GM21423 (cell line): ENCODE measurements around the gene NBAS.

Source experiments
- ATAC-seq: cut with Tn5 transposase; IDR thresholded peaks from one replicate; pipeline ENCODE4 v1.9.1; 2021; ENCODE audit warnings: mild to moderate bottlenecking, moderate library complexity; ENCODE audit not compliant: unreplicated experiment

The NBAS gene

GRCh38 chr2:15591692-15592463 is 30.7 kb upstream of the NBAS start, which contains the start of gene DDX1:
Gene DDX1, plus strand, starts transcription at chr2:15591868. Its CDS starts 66 bp downstream, at chr2:15591934.
- ATAC-seq: peak; percentile 95

- no peak for ATAC-seq
Observed at GRCh38 chr2:15591373-15591691, 30.2 kb upstream of the NBAS start.

GRCh38 chr2:15588329-15588919 is 27.3 kb upstream of the NBAS start:
- ATAC-seq: no peak

GRCh38 chr2:15584767-15585469 is 23.8 kb upstream of the NBAS start:
- no peak for ATAC-seq

GRCh38 chr2:15584316-15584715 is 23.2 kb upstream of the NBAS start:
- no peak for ATAC-seq

- ATAC-seq: no peak
Observed at GRCh38 chr2:15583826-15584225, 22.7 kb upstream of the NBAS start.

GRCh38 chr2:15582710-15583357 is 21.7 kb upstream of the NBAS start:
- no peak for ATAC-seq

- no peak for ATAC-seq
Observed at GRCh38 chr2:15580451-15580850, 19.3 kb upstream of the NBAS start.

- no peak for ATAC-seq
Observed at GRCh38 chr2:15579641-15580040, 18.5 kb upstream of the NBAS start.

- peak; percentile 78 for ATAC-seq
Observed at GRCh38 chr2:15577071-15577735, 16.1 kb upstream of the NBAS start.

- no peak for ATAC-seq
Observed at GRCh38 chr2:15571729-15572128, 10.6 kb upstream of the NBAS start.

GRCh38 chr2:15570104-15570503 is 9.0 kb upstream of the NBAS start:
- ATAC-seq: no peak

- ATAC-seq: no peak
Observed at GRCh38 chr2:15568874-15569273, 7.7 kb upstream of the NBAS start.

- ATAC-seq: no peak
Observed at GRCh38 chr2:15566912-15567311, 5.8 kb upstream of the NBAS start.

GRCh38 chr2:15565994-15566671 is 5.0 kb upstream of the NBAS start:
- ATAC-seq: no peak

- no peak for ATAC-seq
Observed at GRCh38 chr2:15565392-15565791, 4.3 kb upstream of the NBAS start.

GRCh38 chr2:15563227-15564100 is 2.3 kb upstream of the NBAS start:
- no peak for ATAC-seq

GRCh38 chr2:15562354-15563031 is 1.4 kb upstream of the NBAS start:
- no peak for ATAC-seq
